Measurements from ENCODE around the gene IGSF23.
"Not testable (repeated sequence)": the region's sequence is repeated elsewhere in the genome, so short reads cannot be mapped to it uniquely, and the experiment has no call there.

GRCh38 chr19:44634058-44634457, 20.7 kb downstream of the IGSF23 start:
- TF ChIP-seq EZH2phosphoT487 (IDR thresholded peaks at IDR 0.05; ENCODE audit: insufficient read depth, low read depth); EZH2 (IDR thresholded peaks at IDR 0.05; ENCODE audit: insufficient read depth, poor library complexity, severe bottlenecking): not testable (repeated sequence)

Data from GM23248 (cell line).